HG03060 (cell line): ENCODE results near the gene THSD7A.

Experiments
- ATAC-seq: cut with Tn5 transposase; IDR thresholded peaks from one replicate; pipeline ENCODE4 v1.9.1; 2021; ENCODE audit warnings: low read depth, moderate number of reproducible peaks; ENCODE audit not compliant: unreplicated experiment

THSD7A gene

GRCh38 chr7:11358637-11359036 lies 473.4 kb downstream of the THSD7A start:
- no peak for ATAC-seq

GRCh38 chr7:11355399-11356005 lies 476.5 kb downstream of the THSD7A start:
- no peak for ATAC-seq

GRCh38 chr7:11346302-11346701 lies 485.7 kb downstream of the THSD7A start:
- ATAC-seq = no peak

- ATAC-seq = no peak
Measured at GRCh38 chr7:11345621-11346020, 486.4 kb downstream of the THSD7A start.

GRCh38 chr7:11343818-11344413 lies 488.1 kb downstream of the THSD7A start:
- ATAC-seq = no peak

GRCh38 chr7:11343136-11343535 lies 488.9 kb downstream of the THSD7A start:
- no peak for ATAC-seq

- ATAC-seq = no peak
Measured at GRCh38 chr7:11341285-11341944, 490.6 kb downstream of the THSD7A start.

- no peak for ATAC-seq
Measured at GRCh38 chr7:11336432-11336831, 495.6 kb downstream of the THSD7A start.

- no peak for ATAC-seq
Measured at GRCh38 chr7:11335947-11336346, 496.1 kb downstream of the THSD7A start.

- ATAC-seq = peak; percentile 26
Measured at GRCh38 chr7:11332865-11333228, 499.2 kb downstream of the THSD7A start.

GRCh38 chr7:11332186-11332864 lies 499.7 kb downstream of the THSD7A start:
- ATAC-seq = peak; percentile 94

- no peak for ATAC-seq
Measured at GRCh38 chr7:11331128-11332102, 500.6 kb downstream of the THSD7A start.

GRCh38 chr7:11330717-11331116 lies 501.3 kb downstream of the THSD7A start:
- ATAC-seq = no peak

GRCh38 chr7:11330208-11330607 lies 501.8 kb downstream of the THSD7A start:
- no peak for ATAC-seq

GRCh38 chr7:11329626-11330025 lies 502.4 kb downstream of the THSD7A start:
- no peak for ATAC-seq

GRCh38 chr7:11328309-11328708 lies 503.7 kb downstream of the THSD7A start:
- ATAC-seq = no peak

GRCh38 chr7:11327633-11328032 lies 504.4 kb downstream of the THSD7A start:
- ATAC-seq = no peak
